Measurements from ENCODE around the gene FAM168A.

DNA sequence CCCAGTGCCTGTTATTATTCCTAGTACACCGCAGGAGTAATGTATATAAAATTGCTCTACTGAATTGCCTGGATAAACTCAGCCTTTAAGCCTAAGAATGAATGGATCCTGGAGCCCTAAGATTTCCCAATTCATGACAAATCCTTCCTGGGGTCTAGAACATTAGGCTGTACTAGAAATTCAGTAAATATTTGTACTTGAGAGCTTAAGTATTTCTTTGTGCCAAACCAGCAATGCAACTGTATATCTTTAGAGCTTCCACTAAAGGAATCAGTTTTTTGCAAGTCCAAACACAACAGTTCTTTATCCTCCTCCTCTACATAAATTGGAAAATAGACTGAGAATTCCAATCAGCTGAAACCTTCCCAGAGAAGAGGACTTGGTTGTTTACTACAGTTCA lies 65.6 kb downstream of the FAM168A start:
- TF ChIP-seq, protein P1, sequence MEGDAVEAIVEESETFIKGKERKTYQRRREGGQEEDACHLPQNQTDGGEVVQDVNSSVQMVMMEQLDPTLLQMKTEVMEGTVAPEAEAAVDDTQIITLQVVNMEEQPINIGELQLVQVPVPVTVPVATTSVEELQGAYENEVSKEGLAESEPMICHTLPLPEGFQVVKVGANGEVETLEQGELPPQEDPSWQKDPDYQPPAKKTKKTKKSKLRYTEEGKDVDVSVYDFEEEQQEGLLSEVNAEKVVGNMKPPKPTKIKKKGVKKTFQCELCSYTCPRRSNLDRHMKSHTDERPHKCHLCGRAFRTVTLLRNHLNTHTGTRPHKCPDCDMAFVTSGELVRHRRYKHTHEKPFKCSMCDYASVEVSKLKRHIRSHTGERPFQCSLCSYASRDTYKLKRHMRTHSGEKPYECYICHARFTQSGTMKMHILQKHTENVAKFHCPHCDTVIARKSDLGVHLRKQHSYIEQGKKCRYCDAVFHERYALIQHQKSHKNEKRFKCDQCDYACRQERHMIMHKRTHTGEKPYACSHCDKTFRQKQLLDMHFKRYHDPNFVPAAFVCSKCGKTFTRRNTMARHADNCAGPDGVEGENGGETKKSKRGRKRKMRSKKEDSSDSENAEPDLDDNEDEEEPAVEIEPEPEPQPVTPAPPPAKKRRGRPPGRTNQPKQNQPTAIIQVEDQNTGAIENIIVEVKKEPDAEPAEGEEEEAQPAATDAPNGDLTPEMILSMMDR (IDR thresholded peaks at IDR 0.05; ENCODE audit: control extremely low read depth in 1 of 3, insufficient read depth in 1 of 3, low read depth in 1 of 3, low read length in 3 of 3) = no peak
- TF ChIP-seq SIN3A (conservative IDR thresholded peaks at IDR 0.05 in 1 of 2, IDR thresholded peaks at IDR 0.05 in 1 of 2; ENCODE audit: low read depth in 1 of 2, low read length in 2 of 2) (no peak), POLR2A (IDR thresholded peaks at IDR 0.05; ENCODE audit: control extremely low read depth in 1 of 2, low read depth in 2 of 2, low read length in 2 of 2) (no peak), EZH2 (IDR thresholded peaks at IDR 0.05; ENCODE audit: low read depth, low read length, severe bottlenecking) (no peak), CEBPB (IDR thresholded peaks at IDR 0.05; ENCODE audit: low read depth, low read length) (no peak), TAF1 (IDR thresholded peaks at IDR 0.05; ENCODE audit: low read depth, low read length) (no peak), RAD21 (IDR thresholded peaks at IDR 0.05 in 1 of 2, conservative IDR thresholded peaks at IDR 0.05 in 1 of 2; ENCODE audit: low read depth in 2 of 2, low read length in 2 of 2) (no peak), YY1 (IDR thresholded peaks at IDR 0.05; ENCODE audit: low read depth, low read length) (no peak)
- TF ChIP-seq, protein P2, sequence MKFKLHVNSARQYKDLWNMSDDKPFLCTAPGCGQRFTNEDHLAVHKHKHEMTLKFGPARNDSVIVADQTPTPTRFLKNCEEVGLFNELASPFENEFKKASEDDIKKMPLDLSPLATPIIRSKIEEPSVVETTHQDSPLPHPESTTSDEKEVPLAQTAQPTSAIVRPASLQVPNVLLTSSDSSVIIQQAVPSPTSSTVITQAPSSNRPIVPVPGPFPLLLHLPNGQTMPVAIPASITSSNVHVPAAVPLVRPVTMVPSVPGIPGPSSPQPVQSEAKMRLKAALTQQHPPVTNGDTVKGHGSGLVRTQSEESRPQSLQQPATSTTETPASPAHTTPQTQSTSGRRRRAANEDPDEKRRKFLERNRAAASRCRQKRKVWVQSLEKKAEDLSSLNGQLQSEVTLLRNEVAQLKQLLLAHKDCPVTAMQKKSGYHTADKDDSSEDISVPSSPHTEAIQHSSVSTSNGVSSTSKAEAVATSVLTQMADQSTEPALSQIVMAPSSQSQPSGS (IDR thresholded peaks at IDR 0.05; ENCODE audit: low read length) = no peak

Measured in H1 (cell line).